Ovary (tissue), 3 donors: Measurements from ENCODE around the gene SLC1A2.

Source experiments
- CTCF ChIP-seq, 3 donors: fragments of 450-650 bp in 2 of 3; fragments of 200-600 bp in 1 of 3; IDR thresholded peaks; one replicate each; pipeline versions ENCODE4 v1.5.1 to v1.8.0; 2016 to 2022; ENCODE audit warnings: antibody characterized with exemption in 3 of 3, mild to moderate bottlenecking in 1 of 3
- POLR2A ChIP-seq: fragments of 450-650 bp; IDR thresholded peaks from one replicate; pipeline ENCODE4 v1.6.1; 2017; ENCODE audit warnings: antibody characterized with exemption, mild to moderate bottlenecking, moderate library complexity
- donor health status: DM: no; HTN: no; CAD: no.

GRCh38 chr11:35218956-35219355 lies 200.4 kb downstream of the SLC1A2 start:
- TF ChIP-seq CTCF (IDR thresholded peaks at IDR 0.05): no peak
- TF ChIP-seq POLR2A: no peak
